Activated T-helper 2 cell treated with anti-CD3 and anti-CD28 coated beads, Interferon-gamma antibody, Interleukin-2, Interleukin-4, amounts not matched to agents 10 μg/mL and 5 μg/mL and 100 μg/mL, durations not matched to agents 14 hours and 24 hours and 36 hours (primary cell): Measurements from ENCODE around the gene CFAP61. TPM values are rescaled to one million over a fixed set of nuclear protein-coding genes. Genes with fewer than 3 reads are reported as not detected.

Source experiments
- DNase-seq: peaks from one replicate; pipeline ENCODE4 v3.0.0; 2021; ENCODE audit warnings: low spot score
- H3K27ac Mint-ChIP-seq: one replicate; pipeline ENCODE4 v1.8.0; 2021; ENCODE audit warnings: mixed read lengths
- H3K27me3 Mint-ChIP-seq: one replicate; pipeline ENCODE4 v1.8.0; 2021; ENCODE audit warnings: low read depth, mixed read lengths
- H3K36me3 Mint-ChIP-seq: one replicate; pipeline ENCODE4 v1.8.0; 2021; ENCODE audit warnings: low read depth, mixed read lengths
- H3K4me1 Mint-ChIP-seq: one replicate; pipeline ENCODE4 v1.8.0; 2021; ENCODE audit warnings: low read depth, mixed read lengths
- H3K4me3 Mint-ChIP-seq: one replicate; pipeline ENCODE4 v1.8.0; 2021; ENCODE audit warnings: low read depth, mild to moderate bottlenecking, moderate library complexity, mixed read lengths
- H3K9me3 Mint-ChIP-seq: one replicate; pipeline ENCODE4 v1.8.0; 2021; ENCODE audit warnings: mixed read lengths
- intact Hi-C: fragments of 100-400 bp; cut with micrococcal nuclease; formaldehyde crosslinking; loops from one replicate; pipeline ENCODE4 v1.15.1; 2023
- total RNA-seq: library from RNA; stranded (reverse); gene quantifications from 2 replicates; pipeline ENCODE4 v1.2.3, GENCODE V29; 2022

Gene CFAP61
- total RNA-seq, 1 donor from 2014 or later: not detected

GRCh38 chr20:20083807-20084206 is 31.5 kb downstream of the CFAP61 start:
- Mint-ChIP-seq H3K4me3 (no peak overlapping the region), H3K27ac (no peak overlapping the region)

GRCh38 chr20:20084296-20084752 is 32.0 kb downstream of the CFAP61 start:
- peaks cover 2% of the 10 kb centered on the region for H3K4me1 Mint-ChIP-seq
- no peak overlapping the region for H3K27ac Mint-ChIP-seq
- no peak for DNase-seq
- no peaks in the 10 kb centered on the region for H3K9me3 Mint-ChIP-seq
- intact Hi-C loops: loop anchor here (2.0 to 10.0 kb wide), 4 partner anchors 153 to 743 kb away; partner anchors contain the start of gene INSM1
- peaks cover 7% of the 10 kb centered on the region for H3K27me3 Mint-ChIP-seq
- no peaks in the 10 kb centered on the region for H3K36me3 Mint-ChIP-seq
- H3K4me3 Mint-ChIP-seq: peak overlapping the region; percentile 17

More at GRCh38 chr20:20083807-20084206, 31.5 kb downstream of the CFAP61 start:
- H3K36me3 Mint-ChIP-seq: no peaks in the 10 kb centered on the region
- peaks cover 9% of the 10 kb centered on the region for H3K27me3 Mint-ChIP-seq
- H3K4me1 Mint-ChIP-seq: peaks cover 2% of the 10 kb centered on the region
- no peak for DNase-seq
- intact Hi-C loops: loop anchor here (1.0 to 10.0 kb wide), 5 partner anchors 153 to 743 kb away; partner anchors contain the start of gene INSM1
- no peaks in the 10 kb centered on the region for H3K9me3 Mint-ChIP-seq

GRCh38 chr20:20085071-20085470 is 32.7 kb downstream of the CFAP61 start:
- Mint-ChIP-seq H3K4me3 (no peak overlapping the region), H3K27ac (no peak overlapping the region), H3K36me3 (no peaks in the 10 kb centered on the region), H3K27me3 (peaks cover 6% of the 10 kb centered on the region), H3K9me3 (no peaks in the 10 kb centered on the region), H3K4me1 (peaks cover 2% of the 10 kb centered on the region)
- no peak for DNase-seq
- intact Hi-C loops: loop anchor here (2.0 to 10.0 kb wide), 2 partner anchors 280 to 484 kb away; partner anchors contain the start of gene INSM1

GRCh38 chr20:20085812-20086211 is 33.5 kb downstream of the CFAP61 start:
- Mint-ChIP-seq H3K4me1 (peaks cover 2% of the 10 kb centered on the region), H3K36me3 (no peaks in the 10 kb centered on the region), H3K27ac (no peak overlapping the region), H3K9me3 (no peaks in the 10 kb centered on the region), H3K4me3 (no peak overlapping the region), H3K27me3 (peaks cover 6% of the 10 kb centered on the region)
- intact Hi-C loops: loop anchor here (2.0 to 10.0 kb wide), 2 partner anchors 279 to 483 kb away; partner anchors contain the start of gene INSM1
- DNase-seq: no peak

GRCh38 chr20:20089018-20089417 is 36.7 kb downstream of the CFAP61 start:
- H3K27ac Mint-ChIP-seq: no peak overlapping the region
- peaks cover 2% of the 10 kb centered on the region for H3K27me3 Mint-ChIP-seq
- no peaks in the 10 kb centered on the region for H3K9me3 Mint-ChIP-seq
- no peak overlapping the region for H3K4me3 Mint-ChIP-seq
- H3K4me1 Mint-ChIP-seq: peaks cover under 1% of the 10 kb centered on the region
- intact Hi-C loops: loop anchor here (10.0 kb wide), 1 partner anchor 276 kb away; the partner anchor contains the start of gene INSM1
- no peaks in the 10 kb centered on the region for H3K36me3 Mint-ChIP-seq
- no peak for DNase-seq

GRCh38 chr20:20089939-20090338 is 37.6 kb downstream of the CFAP61 start:
- Mint-ChIP-seq H3K4me1 (no peaks in the 10 kb centered on the region), H3K27ac (no peak overlapping the region), H3K9me3 (no peaks in the 10 kb centered on the region), H3K27me3 (peaks cover 4% of the 10 kb centered on the region), H3K4me3 (no peak overlapping the region), H3K36me3 (no peaks in the 10 kb centered on the region)
- intact Hi-C loops: loop anchor here (10.0 kb wide), 1 partner anchor 275 kb away; the partner anchor contains the start of gene INSM1
- no peak for DNase-seq

GRCh38 chr20:20092827-20093226 is 40.5 kb downstream of the CFAP61 start:
- no peak overlapping the region for H3K27ac Mint-ChIP-seq
- no peaks in the 10 kb centered on the region for H3K9me3 Mint-ChIP-seq
- H3K4me3 Mint-ChIP-seq: no peak overlapping the region
- no peaks in the 10 kb centered on the region for H3K4me1 Mint-ChIP-seq
- no peak for DNase-seq
- H3K27me3 Mint-ChIP-seq: peaks cover 4% of the 10 kb centered on the region
- intact Hi-C loops: no loop called here
- H3K36me3 Mint-ChIP-seq: no peaks in the 10 kb centered on the region

GRCh38 chr20:20094410-20094809 is 42.1 kb downstream of the CFAP61 start:
- peaks cover 4% of the 10 kb centered on the region for H3K27me3 Mint-ChIP-seq
- H3K9me3 Mint-ChIP-seq: no peaks in the 10 kb centered on the region
- H3K4me1 Mint-ChIP-seq: no peaks in the 10 kb centered on the region
- no peak overlapping the region for H3K4me3 Mint-ChIP-seq
- no peak for DNase-seq
- H3K36me3 Mint-ChIP-seq: no peaks in the 10 kb centered on the region
- intact Hi-C loops: no loop called here
- H3K27ac Mint-ChIP-seq: no peak overlapping the region

GRCh38 chr20:20095114-20095872 is 43.0 kb downstream of the CFAP61 start:
- intact Hi-C loops: no loop called here
- peaks cover 4% of the 10 kb centered on the region for H3K27me3 Mint-ChIP-seq
- no peaks in the 10 kb centered on the region for H3K4me1 Mint-ChIP-seq
- no peak for DNase-seq
- no peak overlapping the region for H3K4me3 Mint-ChIP-seq
- H3K9me3 Mint-ChIP-seq: no peaks in the 10 kb centered on the region
- no peaks in the 10 kb centered on the region for H3K36me3 Mint-ChIP-seq
- H3K27ac Mint-ChIP-seq: no peak overlapping the region

GRCh38 chr20:20096421-20096820 is 44.1 kb downstream of the CFAP61 start:
- H3K4me1 Mint-ChIP-seq: no peaks in the 10 kb centered on the region
- intact Hi-C loops: no loop called here
- no peak overlapping the region for H3K27ac Mint-ChIP-seq
- peaks cover 4% of the 10 kb centered on the region for H3K27me3 Mint-ChIP-seq
- H3K9me3 Mint-ChIP-seq: no peaks in the 10 kb centered on the region
- no peak for DNase-seq
- H3K36me3 Mint-ChIP-seq: no peaks in the 10 kb centered on the region
- no peak overlapping the region for H3K4me3 Mint-ChIP-seq

- H3K4me3 Mint-ChIP-seq: no peak overlapping the region
- no peak overlapping the region for H3K27ac Mint-ChIP-seq
- no peaks in the 10 kb centered on the region for H3K9me3 Mint-ChIP-seq
- H3K36me3 Mint-ChIP-seq: no peaks in the 10 kb centered on the region
- DNase-seq: no peak
- no peaks in the 10 kb centered on the region for H3K27me3 Mint-ChIP-seq
- intact Hi-C loops: no loop called here
- no peaks in the 10 kb centered on the region for H3K4me1 Mint-ChIP-seq
These were observed 48.5 kb downstream of the CFAP61 start for GRCh38 chr20:20100881-20101280.

GRCh38 chr20:20102163-20102562 is 49.8 kb downstream of the CFAP61 start:
- H3K36me3 Mint-ChIP-seq: no peaks in the 10 kb centered on the region
- no peak overlapping the region for H3K4me3 Mint-ChIP-seq
- no peaks in the 10 kb centered on the region for H3K4me1 Mint-ChIP-seq
- no peaks in the 10 kb centered on the region for H3K27me3 Mint-ChIP-seq
- H3K27ac Mint-ChIP-seq: no peak overlapping the region
- intact Hi-C loops: no loop called here
- no peak for DNase-seq
- H3K9me3 Mint-ChIP-seq: no peaks in the 10 kb centered on the region

- intact Hi-C loops: no loop called here
- Mint-ChIP-seq H3K27ac (no peak overlapping the region), H3K27me3 (no peaks in the 10 kb centered on the region), H3K4me3 (no peak overlapping the region), H3K36me3 (no peaks in the 10 kb centered on the region), H3K4me1 (no peaks in the 10 kb centered on the region), H3K9me3 (no peaks in the 10 kb centered on the region)
- no peak for DNase-seq
These were observed 50.5 kb downstream of the CFAP61 start for GRCh38 chr20:20102716-20103258.
